Stimulated activated CD4-positive, alpha-beta T cell treated with anti-CD3 and anti-CD28 coated beads, Interleukin-15, amount 100 ng/mL, for 1 hour (primary cell): ENCODE results near the gene ZNF653.

ENCODE experiments used
- DNase-seq, 2 donors: peaks; one replicate each; pipeline ENCODE4 v3.0.0-alpha.2; 2020; ENCODE audit warnings: low read depth in 1 of 2, low spot score in 1 of 2

Gene ZNF653

GRCh38 chr19:11505504-11506100, at the start of gene ZNF653:
TSS of gene ZNF653 (minus strand) at chr19:11505839. CDS start at chr19:11505786, 53 bp downstream.
- peak; percentile 90 to 91 for DNase-seq

- no peak for DNase-seq
Measured at GRCh38 chr19:11555246-11555645, 49.6 kb upstream of the ZNF653 start.

- DNase-seq = no peak
Measured at GRCh38 chr19:11554160-11554559, 48.5 kb upstream of the ZNF653 start.

- no peak for DNase-seq
Measured at GRCh38 chr19:11552666-11553372, 47.2 kb upstream of the ZNF653 start.

- no peak for DNase-seq
Measured at GRCh38 chr19:11551603-11552235, 46.1 kb upstream of the ZNF653 start.

DNA sequence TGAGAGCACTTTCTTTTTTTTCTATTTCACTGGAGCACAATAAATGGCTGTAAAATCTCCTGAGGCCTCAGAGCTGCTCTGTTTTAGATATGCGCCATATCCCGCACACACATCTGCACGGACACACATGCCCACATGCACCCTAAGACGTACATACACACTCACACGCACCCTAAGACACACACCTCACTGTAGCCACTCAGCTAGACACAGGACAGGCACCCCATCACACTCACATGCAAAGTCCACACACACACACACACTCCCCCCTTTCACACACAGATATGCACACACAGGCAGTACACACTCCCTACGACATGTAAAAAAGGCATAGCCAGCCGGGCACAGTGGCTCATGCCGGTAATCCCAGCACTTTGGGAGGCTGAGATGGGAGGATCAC, 44.6 kb upstream of the ZNF653 start:
- DNase-seq = no peak

DNA sequence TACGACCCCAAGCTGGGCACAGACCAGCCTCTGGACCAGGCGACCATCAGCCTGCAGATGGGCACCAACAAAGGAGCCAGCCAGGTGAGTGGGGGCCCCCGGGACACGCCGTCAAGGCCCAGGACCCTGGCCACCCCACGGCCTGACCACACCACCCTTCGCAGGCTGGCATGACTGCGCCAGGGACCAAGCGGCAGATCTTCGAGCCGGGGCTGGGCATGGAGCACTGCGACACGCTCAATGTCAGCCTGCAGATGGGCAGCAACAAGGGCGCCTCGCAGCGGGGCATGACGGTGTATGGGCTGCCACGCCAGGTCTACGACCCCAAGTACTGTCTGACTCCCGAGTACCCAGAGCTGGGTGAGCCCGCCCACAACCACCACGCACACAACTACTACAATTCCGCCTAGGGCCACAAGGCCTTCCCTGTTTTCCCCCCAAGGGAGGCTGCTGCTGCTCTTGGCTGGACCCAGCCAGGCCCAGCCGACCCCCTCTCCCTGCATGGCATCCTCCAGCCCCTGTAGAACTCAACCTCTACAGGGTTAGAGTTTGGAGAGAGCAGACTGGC, 43.8 kb upstream of the ZNF653 start:
- no peak for DNase-seq

GRCh38 chr19:11547929-11548700, 42.5 kb upstream of the ZNF653 start:
- no peak for DNase-seq

GRCh38 chr19:11541238-11541637, 35.6 kb upstream of the ZNF653 start:
- no peak for DNase-seq

GRCh38 chr19:11540645-11541044, 35.0 kb upstream of the ZNF653 start:
- DNase-seq = no peak

- DNase-seq = no peak
Measured at GRCh38 chr19:11539495-11540365, 34.1 kb upstream of the ZNF653 start.

GRCh38 chr19:11538232-11539036, 32.8 kb upstream of the ZNF653 start, which contains the start of gene CNN1:
TSS of gene CNN1 (plus strand) at chr19:11538851. CDS start at chr19:11538928, 77 bp downstream.
- no peak for DNase-seq

DNA sequence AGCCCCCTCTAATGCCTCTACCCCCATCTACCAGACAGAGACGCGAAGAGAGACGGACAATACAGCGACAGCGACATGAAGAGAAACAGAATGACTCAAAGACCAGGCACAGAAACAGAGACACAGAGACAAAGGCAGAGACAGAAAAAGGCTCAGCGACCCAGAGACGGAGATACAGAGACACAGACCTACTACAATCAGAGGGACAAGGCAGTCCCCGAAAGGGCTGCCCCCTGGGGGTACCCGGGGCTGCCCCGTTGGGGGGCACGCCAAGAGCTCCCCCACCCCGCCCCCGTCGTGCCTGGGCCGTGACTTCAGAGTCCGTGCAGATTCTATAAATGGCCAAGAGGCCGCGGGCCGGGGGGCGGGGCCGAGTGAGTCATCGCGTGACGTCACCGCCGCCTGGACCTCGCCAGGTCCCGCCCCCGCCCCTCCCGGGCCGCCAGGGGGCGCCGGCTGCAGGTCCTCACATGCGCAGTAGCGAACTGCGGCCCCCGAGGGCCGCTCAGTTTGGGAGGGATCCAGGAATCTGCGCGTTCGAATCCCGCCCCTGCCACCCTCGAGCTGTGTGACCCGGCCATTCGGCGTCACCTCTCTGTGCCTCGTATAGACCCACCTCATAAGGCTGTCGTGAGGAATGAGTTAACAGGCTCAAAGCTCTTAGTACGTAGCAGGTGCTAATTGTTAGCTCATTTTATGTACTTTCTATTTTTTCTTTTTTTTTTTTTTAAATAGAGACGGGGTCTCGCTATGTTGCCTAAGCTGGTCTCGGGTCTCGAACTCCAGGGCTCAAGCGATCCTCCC, 30.4 kb upstream of the ZNF653 start:
- peak; percentile 74 to 82 for DNase-seq

DNA sequence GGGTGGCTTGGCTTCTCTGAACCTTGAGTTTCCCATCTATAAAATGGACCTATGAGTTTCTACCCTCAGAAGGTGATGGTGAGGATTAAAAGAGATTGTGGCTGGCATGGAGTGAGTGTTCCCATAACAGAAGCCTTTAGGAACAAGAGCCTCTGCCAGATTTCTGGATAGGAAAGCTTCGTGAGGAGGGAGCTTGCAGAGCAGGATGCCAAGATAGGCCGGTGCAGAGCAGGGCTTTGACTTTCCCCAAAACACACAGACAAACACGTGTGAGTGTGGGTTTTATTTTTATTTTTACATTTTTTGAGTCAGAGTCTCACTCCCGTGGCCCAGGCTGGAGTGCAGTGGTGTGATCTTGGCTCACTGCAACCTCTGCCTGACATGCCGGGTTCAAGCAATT, 29.3 kb upstream of the ZNF653 start:
- no peak for DNase-seq

DNA sequence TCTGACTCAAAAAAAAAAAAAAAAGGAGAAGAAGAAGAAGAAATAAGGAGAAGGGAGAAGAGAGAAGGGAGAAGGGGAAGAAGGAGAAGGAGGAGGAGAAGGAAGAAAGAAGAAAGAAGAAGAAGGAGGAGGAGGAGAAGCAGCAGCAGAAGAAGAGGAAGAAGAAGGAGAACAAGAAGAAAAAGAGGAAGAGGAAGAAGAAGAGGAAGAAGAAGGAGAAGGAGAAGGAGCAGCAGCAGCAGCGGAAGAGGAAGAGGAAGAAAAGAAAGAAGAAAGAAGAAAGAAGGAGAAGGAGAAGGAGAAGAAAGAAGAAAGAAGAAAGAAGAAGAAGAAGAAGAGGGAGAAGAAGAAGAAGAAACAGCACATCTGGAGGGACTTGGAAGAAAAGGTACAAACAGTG, 28.9 kb upstream of the ZNF653 start:
- no peak for DNase-seq

DNA sequence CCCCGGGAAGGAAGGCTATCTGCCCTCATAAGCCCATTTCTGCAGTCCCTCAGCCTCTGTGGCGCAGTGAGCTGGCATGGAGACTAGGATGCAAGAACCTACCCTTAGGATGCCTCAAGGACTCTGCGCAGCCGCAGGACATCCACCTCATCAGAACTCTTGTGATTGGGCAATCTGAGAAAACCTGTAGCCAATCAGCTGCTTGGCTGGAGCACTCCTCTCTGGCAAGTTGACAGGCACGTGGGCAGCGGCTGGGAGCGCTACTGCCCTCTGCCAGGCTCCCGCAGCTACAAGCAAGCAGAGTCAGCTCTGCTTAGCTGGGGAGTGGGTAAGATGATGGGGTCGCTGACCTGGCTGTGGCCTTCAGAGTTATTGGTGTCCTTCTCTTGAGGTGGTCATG, 24.8 kb upstream of the ZNF653 start:
- no peak for DNase-seq

DNA sequence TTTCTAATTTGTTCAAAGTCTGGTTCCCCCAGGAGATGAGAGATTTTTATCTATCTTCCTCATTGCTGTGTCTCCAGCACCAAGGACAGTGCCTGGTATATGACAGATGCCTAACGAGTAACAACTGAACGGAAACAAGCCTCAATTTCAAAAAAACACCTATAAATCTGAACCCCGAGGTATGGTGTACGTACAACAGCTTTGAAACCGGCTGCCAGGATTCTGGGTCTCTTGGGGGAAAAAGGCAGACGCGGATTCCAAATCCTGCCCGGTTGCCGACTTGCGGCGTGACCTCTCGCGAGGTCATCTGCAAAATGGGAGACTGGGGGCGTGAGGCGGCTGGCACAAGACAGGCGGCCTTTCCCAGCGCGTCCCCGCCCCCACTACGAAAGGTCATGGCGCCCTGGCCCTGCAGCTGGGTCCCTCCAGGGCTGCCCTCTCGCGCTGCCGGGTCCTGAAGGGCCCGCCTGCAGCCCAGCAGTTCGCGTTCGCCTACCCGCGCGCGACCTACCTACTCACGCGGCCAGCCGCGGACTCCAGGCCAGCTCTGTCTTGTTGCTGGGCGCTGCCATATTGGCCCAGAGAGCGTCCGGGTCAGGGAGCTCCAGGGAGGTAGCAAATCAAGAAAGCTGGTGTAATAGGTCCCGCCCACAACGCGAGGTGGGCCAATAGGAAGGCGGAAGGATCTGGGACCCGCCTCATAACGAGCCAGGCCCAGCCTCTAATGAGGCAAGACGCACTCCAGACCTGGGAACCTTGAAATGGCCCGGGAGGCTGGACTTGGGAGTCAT, 23.1 kb upstream of the ZNF653 start, which contains the start of gene ECSIT:
TSS of gene ECSIT (minus strand) at position 584 of the 791 bp plus-strand sequence. CDS start 9,964 bp downstream, outside the sequence.
- peak; percentile 78 to 85 for DNase-seq

GRCh38 chr19:11519138-11519537, 13.5 kb upstream of the ZNF653 start:
- no peak for DNase-seq
